PC-9 (cell line): ENCODE measurements around the gene PBX1. TPM values are rescaled to one million over a fixed set of nuclear protein-coding genes. Genes with fewer than 3 reads are reported as not detected.
A peak's percentile ranks its signal among the peaks of the same experiment; 100 is the strongest.

Source experiments
- BruUV-seq: library from RNA; stranded (reverse); fragments of 400-500 nt; replicated peaks from 2 replicates; lab custom pipeline; 2021; lab: Mats Ljungman, UMichigan
- CTCF ChIA-PET: fragments of 300-600 bp; sonication (Branson Sonifier 250); formaldehyde crosslinking; loops from one replicate; lab custom pipeline; 2022; ENCODE audit warnings: antibody characterized with exemption; lab: Charles Lee
- POLR2A ChIA-PET: fragments of 300-600 bp; sonication (Branson Sonifier 250); formaldehyde crosslinking; loops from one replicate; lab custom pipeline; 2022; ENCODE audit warnings: antibody characterized with exemption; ENCODE audit not compliant: unreplicated experiment; lab: Charles Lee
- DNase-seq, 2 experiments: peaks; one replicate each; pipeline versions ENCODE4 v3.0.0 to v3.0.0-alpha.2; 2015 to 2022; ENCODE audit warnings: mixed read lengths in 1 of 2
- H2AFZ ChIP-seq: fragments of 200-600 bp; sonication (generic); 2 replicates; pipeline ENCODE4 v1.8.1; 2017; ENCODE audit warnings: antibody characterized with exemption
- H3F3A ChIP-seq: fragments of 200-600 bp; sonication (generic); 2 replicates; pipeline ENCODE4 v1.8.1; 2017; ENCODE audit warnings: antibody characterized with exemption, mild to moderate bottlenecking, low read depth; ENCODE audit not compliant: insufficient read depth
- H3K27ac ChIP-seq: fragments of 200-600 bp; sonication (generic); 2 replicates; pipeline ENCODE4 v1.6.1; 2016; ENCODE audit warnings: mixed run types
- H3K27me3 ChIP-seq: fragments of 200-600 bp; sonication (generic); 2 replicates; pipeline ENCODE4 v1.6.1; 2016; ENCODE audit warnings: low read depth, mixed run types; ENCODE audit not compliant: insufficient read depth
- H3K36me3 ChIP-seq: fragments of 200-600 bp; sonication (generic); 2 replicates; pipeline ENCODE4 v1.6.1; 2016; ENCODE audit warnings: low read depth, mixed run types
- H3K4me1 ChIP-seq: fragments of 200-600 bp; sonication (generic); replicated peaks from 2 replicates; pipeline ENCODE4 v1.6.1; 2016; ENCODE audit warnings: mixed run types; ENCODE audit not compliant: insufficient read depth
- H3K4me2 ChIP-seq: fragments of 200-600 bp; sonication (generic); 2 replicates; pipeline ENCODE4 v1.6.1; 2017; ENCODE audit warnings: mixed run types
- H3K4me3 ChIP-seq: fragments of 200-600 bp; sonication (generic); 2 replicates; pipeline ENCODE4 v1.6.1; 2016; ENCODE audit warnings: mixed run types
- H3K79me2 ChIP-seq: fragments of 200-600 bp; sonication (generic); 2 replicates; pipeline ENCODE4 v1.6.1; 2017; ENCODE audit warnings: low read depth, mixed run types
- H3K9me2 ChIP-seq: fragments of 200-600 bp; sonication (generic); 2 replicates; pipeline ENCODE4 v1.8.1; 2017; ENCODE audit warnings: mild to moderate bottlenecking; ENCODE audit not compliant: insufficient read depth
- H3K9me3 ChIP-seq: fragments of 200-600 bp; sonication (generic); 2 replicates; pipeline ENCODE4 v1.8.1; 2016; ENCODE audit warnings: low read depth; ENCODE audit not compliant: insufficient read depth
- H4K20me1 ChIP-seq: fragments of 200-600 bp; sonication (generic); 2 replicates; pipeline ENCODE4 v1.8.1; 2017; ENCODE audit not compliant: insufficient read depth
- EZH2 ChIP-seq: fragments of 200-600 bp; sonication (generic); IDR thresholded peaks from 2 replicates; pipeline ENCODE4 v1.8.0; 2017; ENCODE audit warnings: antibody characterized with exemption, low read depth
- intact Hi-C: fragments of 100-400 bp; cut with micrococcal nuclease; formaldehyde crosslinking; loops from one replicate; pipeline ENCODE4 v1.10.0; 2022; ENCODE audit not compliant: unreplicated experiment
- total RNA-seq: library from RNA; stranded (reverse); gene quantifications from 2 replicates; pipeline ENCODE4 v1.2.3, GENCODE V29; 2021
- TF ChIP-seq, protein P1 (sequence below): fragments of 200-600 bp; sonication (generic); conservative IDR thresholded peaks from 2 replicates; pipeline ENCODE4 v1.6.1; 2017; ENCODE audit warnings: mixed run types, antibody characterized with exemption, mild to moderate bottlenecking, moderate library complexity

Gene PBX1
- total RNA-seq, 1 experiment from 2014 or later = 57.7 TPM

DNA sequence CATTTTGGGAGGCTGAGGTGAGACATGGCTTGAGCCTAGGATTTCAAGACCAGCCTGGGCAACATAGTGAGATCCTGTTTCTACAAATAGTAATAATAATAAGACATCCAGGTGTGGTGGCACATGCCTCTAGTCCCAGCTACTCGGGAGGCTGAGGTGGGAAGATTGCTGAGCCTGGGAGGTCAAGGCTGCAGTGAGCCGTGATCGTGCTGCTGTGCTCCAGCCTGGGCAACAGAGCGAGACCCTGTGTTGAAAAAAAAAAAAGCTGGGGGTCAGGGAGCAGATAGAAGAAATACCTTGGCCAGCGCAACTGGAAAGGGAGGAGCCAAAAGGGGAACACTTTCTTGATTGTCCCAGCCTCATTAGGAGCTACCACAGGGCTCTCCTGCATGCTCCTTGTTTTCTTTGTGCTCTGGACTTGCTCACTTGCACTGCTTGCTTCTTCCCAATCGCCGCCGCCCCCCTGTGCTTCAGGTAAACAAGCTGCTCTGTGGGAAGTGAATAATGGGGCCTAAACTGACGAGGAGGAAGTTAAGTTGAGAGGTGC, 31.1 kb downstream of the PBX1 start:
- Histone ChIP-seq H4K20me1 (no peaks in the 10 kb centered on the region), H3K36me3 (no peaks in the 10 kb centered on the region), H3F3A (peaks cover 15% of the 10 kb centered on the region; the same call in 1 of the 2 replicates), H3K9me2 (no peaks in the 10 kb centered on the region), H3K4me3 (no peak overlapping the region), H2AFZ (no peak overlapping the region), H3K4me1 (peaks cover 38% of the 10 kb centered on the region), H3K4me2 (peak overlapping the region; percentile 33), H3K79me2 (peaks cover 26% of the 10 kb centered on the region), H3K27ac (no peak overlapping the region), H3K27me3 (no peaks in the 10 kb centered on the region), H3K9me3 (no peaks in the 10 kb centered on the region)
- intact Hi-C loops = no loop called here
- TF ChIP-seq EZH2 = no peak
- TF ChIP-seq, protein P1, sequence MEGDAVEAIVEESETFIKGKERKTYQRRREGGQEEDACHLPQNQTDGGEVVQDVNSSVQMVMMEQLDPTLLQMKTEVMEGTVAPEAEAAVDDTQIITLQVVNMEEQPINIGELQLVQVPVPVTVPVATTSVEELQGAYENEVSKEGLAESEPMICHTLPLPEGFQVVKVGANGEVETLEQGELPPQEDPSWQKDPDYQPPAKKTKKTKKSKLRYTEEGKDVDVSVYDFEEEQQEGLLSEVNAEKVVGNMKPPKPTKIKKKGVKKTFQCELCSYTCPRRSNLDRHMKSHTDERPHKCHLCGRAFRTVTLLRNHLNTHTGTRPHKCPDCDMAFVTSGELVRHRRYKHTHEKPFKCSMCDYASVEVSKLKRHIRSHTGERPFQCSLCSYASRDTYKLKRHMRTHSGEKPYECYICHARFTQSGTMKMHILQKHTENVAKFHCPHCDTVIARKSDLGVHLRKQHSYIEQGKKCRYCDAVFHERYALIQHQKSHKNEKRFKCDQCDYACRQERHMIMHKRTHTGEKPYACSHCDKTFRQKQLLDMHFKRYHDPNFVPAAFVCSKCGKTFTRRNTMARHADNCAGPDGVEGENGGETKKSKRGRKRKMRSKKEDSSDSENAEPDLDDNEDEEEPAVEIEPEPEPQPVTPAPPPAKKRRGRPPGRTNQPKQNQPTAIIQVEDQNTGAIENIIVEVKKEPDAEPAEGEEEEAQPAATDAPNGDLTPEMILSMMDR = no peak
- POLR2A ChIA-PET = no interaction called here
- DNase-seq = no peak
- CTCF ChIA-PET = no interaction called here
- BruUV-seq = no TSS peak

DNA sequence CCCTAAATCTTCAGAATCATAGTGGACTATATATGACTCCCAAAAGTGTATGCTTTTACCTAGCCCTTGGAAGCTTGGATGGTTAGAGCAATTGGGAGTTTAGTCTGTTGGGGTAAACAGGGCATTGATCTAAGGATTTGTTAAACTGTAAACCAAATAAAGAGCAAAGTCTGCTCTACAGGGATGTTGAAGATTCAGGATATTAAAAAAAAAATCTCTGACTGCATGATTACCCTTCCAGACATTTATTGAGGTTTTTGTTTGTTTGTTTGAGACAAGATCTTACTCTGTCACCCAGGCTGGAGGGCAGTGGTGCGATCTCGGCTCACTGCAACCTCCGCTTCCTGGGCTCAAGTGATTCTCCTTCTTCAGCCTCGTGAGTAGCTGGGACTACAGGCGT, 31.6 kb downstream of the PBX1 start:
- Histone ChIP-seq H3F3A (peaks cover 15% of the 10 kb centered on the region; the same call in 1 of the 2 replicates), H3K27me3 (no peaks in the 10 kb centered on the region), H3K27ac (no peak overlapping the region), H3K36me3 (no peaks in the 10 kb centered on the region), H3K79me2 (peaks cover 29% of the 10 kb centered on the region), H3K9me3 (no peaks in the 10 kb centered on the region), H4K20me1 (no peaks in the 10 kb centered on the region), H2AFZ (no peak overlapping the region), H3K4me1 (peaks cover 38% of the 10 kb centered on the region), H3K4me3 (no peak overlapping the region), H3K9me2 (no peaks in the 10 kb centered on the region), H3K4me2 (peak overlapping the region; percentile 33)
- intact Hi-C loops = no loop called here
- ChIA-PET POLR2A (no interaction called here), CTCF (no interaction called here)
- no TSS peak for BruUV-seq
- TF ChIP-seq, protein P1 = no peak
- TF ChIP-seq EZH2 = no peak
- no peak for DNase-seq

DNA sequence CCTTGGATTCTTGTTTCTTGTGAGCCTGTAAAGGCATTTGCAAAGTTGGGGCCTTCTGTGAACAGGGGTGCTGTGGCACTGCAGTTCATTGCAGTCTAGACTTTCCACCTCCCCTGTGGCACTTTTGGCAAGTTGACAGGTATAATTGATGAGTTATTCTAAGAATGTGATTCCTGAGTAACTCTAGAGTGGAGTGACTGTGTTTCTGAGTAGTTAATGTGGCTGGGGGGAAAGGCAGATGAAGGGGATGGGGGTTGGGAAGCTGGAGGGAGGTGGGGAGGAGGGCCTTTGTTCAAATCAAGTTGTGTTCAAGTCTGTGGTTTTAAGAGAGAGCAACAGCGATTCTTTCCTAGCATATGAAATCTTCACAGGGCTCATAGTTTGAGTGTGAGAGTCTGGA, 32.9 kb downstream of the PBX1 start:
- H3K4me3 ChIP-seq = no peak overlapping the region
- peak overlapping the region; percentile 44 for H3K4me2 ChIP-seq
- BruUV-seq = no TSS peak
- H3K4me1 ChIP-seq = peaks cover 47% of the 10 kb centered on the region
- intact Hi-C loops = loop anchor here (1.0 kb wide), 1 partner anchor 10 kb away; no protein-coding TSS in a partner anchor
- no peak overlapping the region for H2AFZ ChIP-seq
- peaks cover 15% of the 10 kb centered on the region; the same call in 1 of the 2 replicates for H3F3A ChIP-seq
- POLR2A ChIA-PET = interaction anchor here (0.6 to 0.9 kb wide), 2 partner anchors 33 to 889 kb away, joined by 3 to 6 read pairs; no protein-coding TSS in a partner anchor
- no peaks in the 10 kb centered on the region for H3K9me2 ChIP-seq
- DNase-seq = peak; percentile 44 to 88
- no peaks in the 10 kb centered on the region for H4K20me1 ChIP-seq
- TF ChIP-seq EZH2 = no peak
- TF ChIP-seq, protein P1 = no peak
- H3K27ac ChIP-seq = peak overlapping the region; percentile 49
- CTCF ChIA-PET = interaction anchor here (0.6 kb wide), 1 partner anchor 203 kb away, joined by 3 read pairs; no protein-coding TSS in a partner anchor
- no peaks in the 10 kb centered on the region for H3K27me3 ChIP-seq
- H3K36me3 ChIP-seq = peaks cover 6% of the 10 kb centered on the region; the same call in 1 of the 2 replicates
- no peaks in the 10 kb centered on the region for H3K9me3 ChIP-seq
- peaks cover 29% of the 10 kb centered on the region for H3K79me2 ChIP-seq
